Measurements from ENCODE around the gene FAM180A.
"Not testable (repeated sequence)": the region's sequence is repeated elsewhere in the genome, so short reads cannot be mapped to it uniquely, and the experiment has no call there.

Gene FAM180A

GRCh38 chr7:135784013-135784412, 35.4 kb upstream of the FAM180A start:
- TF ChIP-seq CTCF (IDR thresholded peaks at IDR 0.05; ENCODE audit: insufficient read depth, low read depth, low read length, missing control alignments), result no peak
- no peak for DNase-seq (ENCODE audit: low read depth)
- no peak overlapping the region for H3K4me3 ChIP-seq (ENCODE audit: low read length)

GRCh38 chr7:135782801-135783200, 34.2 kb upstream of the FAM180A start:
- DNase-seq (ENCODE audit: low read depth), result no peak
- H3K4me3 ChIP-seq (ENCODE audit: low read length), result no peak overlapping the region
- TF ChIP-seq CTCF (IDR thresholded peaks at IDR 0.05; ENCODE audit: insufficient read depth, low read depth, low read length, missing control alignments), result no peak

- no peak overlapping the region for H3K4me3 ChIP-seq (ENCODE audit: low read length)
- no peak for TF ChIP-seq CTCF (IDR thresholded peaks at IDR 0.05; ENCODE audit: insufficient read depth, low read depth, low read length, missing control alignments)
- DNase-seq (ENCODE audit: low read depth), result no peak
These were observed 33.8 kb upstream of the FAM180A start for GRCh38 chr7:135782377-135782776.

- DNase-seq (ENCODE audit: low read depth), result no peak
- no peak overlapping the region for H3K4me3 ChIP-seq (ENCODE audit: low read length)
- no peak for TF ChIP-seq CTCF (IDR thresholded peaks at IDR 0.05; ENCODE audit: insufficient read depth, low read depth, low read length, missing control alignments)
These were observed 29.2 kb upstream of the FAM180A start for GRCh38 chr7:135777626-135778398.

GRCh38 chr7:135775915-135776314, 27.3 kb upstream of the FAM180A start:
- H3K4me3 ChIP-seq (ENCODE audit: low read length); DNase-seq (ENCODE audit: low read depth): not testable (repeated sequence)

GRCh38 chr7:135775230-135775629, 26.6 kb upstream of the FAM180A start:
- DNase-seq (ENCODE audit: low read depth), result no peak
- TF ChIP-seq CTCF (IDR thresholded peaks at IDR 0.05; ENCODE audit: insufficient read depth, low read depth, low read length, missing control alignments), result no peak
- H3K4me3 ChIP-seq (ENCODE audit: low read length), result no peak overlapping the region

- no peak overlapping the region for H3K4me3 ChIP-seq (ENCODE audit: low read length)
- TF ChIP-seq CTCF (IDR thresholded peaks at IDR 0.05; ENCODE audit: insufficient read depth, low read depth, low read length, missing control alignments), result no peak
- peak; percentile 88 for DNase-seq (ENCODE audit: low read depth)
These were observed 25.7 kb upstream of the FAM180A start for GRCh38 chr7:135774284-135774683.
